ENCODE measurements around the gene DENND1A.

DENND1A gene

GRCh38 chr9:123414936-123415930 is 514.7 kb downstream of the DENND1A start:
- no peak for DNase-seq (ENCODE audit: low spot score)
- no peak for TF ChIP-seq CTCF (IDR thresholded peaks at IDR 0.05)
- no peak overlapping the region for H3K4me3 ChIP-seq
- H3K27ac ChIP-seq = no peak overlapping the region

GRCh38 chr9:123414204-123414603 is 515.7 kb downstream of the DENND1A start:
- Histone ChIP-seq H3K27ac (no peak overlapping the region), H3K4me3 (no peak overlapping the region)
- DNase-seq (ENCODE audit: low spot score) = no peak
- TF ChIP-seq CTCF (IDR thresholded peaks at IDR 0.05) = no peak

- TF ChIP-seq CTCF (IDR thresholded peaks at IDR 0.05) = no peak
- Histone ChIP-seq H3K4me3 (no peak overlapping the region), H3K27ac (no peak overlapping the region)
- no peak for DNase-seq (ENCODE audit: low spot score)
Observed at GRCh38 chr9:123412171-123412820, 517.6 kb downstream of the DENND1A start.

DNA sequence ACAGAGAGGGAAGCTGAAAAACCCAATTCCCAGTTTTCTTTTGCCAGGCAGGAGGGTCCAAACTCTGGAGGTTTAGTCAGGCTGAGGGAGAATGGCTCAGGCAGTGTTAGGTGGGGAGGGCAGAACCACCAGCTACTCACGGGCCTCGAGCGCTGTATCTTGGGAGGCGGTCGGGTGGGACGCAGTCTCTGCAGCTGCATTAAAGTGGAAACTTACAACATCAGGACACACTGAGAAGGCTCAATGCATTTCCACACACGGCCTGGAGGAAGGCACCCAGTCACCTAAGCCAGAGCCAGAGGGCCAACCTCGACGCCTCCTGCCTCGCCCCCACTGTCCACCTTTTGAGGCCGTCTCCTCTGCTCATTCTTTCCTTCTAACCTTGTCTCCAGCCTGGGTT is 518.3 kb downstream of the DENND1A start:
- Histone ChIP-seq H3K27ac (no peak overlapping the region), H3K4me3 (no peak overlapping the region)
- no peak for DNase-seq (ENCODE audit: low spot score)
- no peak for TF ChIP-seq CTCF (IDR thresholded peaks at IDR 0.05)

DNA sequence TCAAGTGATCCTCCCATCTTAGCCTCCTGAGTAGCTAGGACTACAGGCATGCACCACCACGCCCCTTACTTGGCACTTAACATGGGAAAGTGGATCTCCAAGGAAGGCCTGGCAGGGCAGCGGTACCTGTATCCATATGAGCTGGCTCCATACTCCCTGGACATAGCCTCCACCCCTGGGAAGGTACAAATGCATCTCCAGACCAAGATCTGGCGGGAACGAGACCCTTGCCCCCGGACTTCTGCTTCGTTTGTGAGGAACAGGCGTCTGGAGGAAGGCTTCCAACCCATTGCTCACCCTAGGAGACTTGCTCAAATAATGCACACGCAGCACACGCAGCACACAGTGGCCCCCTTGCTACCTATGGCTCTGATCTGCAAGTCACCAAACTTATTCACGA is 518.7 kb downstream of the DENND1A start:
- no peak for DNase-seq (ENCODE audit: low spot score)
- Histone ChIP-seq H3K27ac (no peak overlapping the region), H3K4me3 (no peak overlapping the region)
- TF ChIP-seq CTCF (IDR thresholded peaks at IDR 0.05) = no peak

- Histone ChIP-seq H3K27ac (no peak overlapping the region), H3K4me3 (no peak overlapping the region)
- TF ChIP-seq CTCF (IDR thresholded peaks at IDR 0.05) = no peak
- DNase-seq (ENCODE audit: low spot score) = no peak
Observed at GRCh38 chr9:123410281-123410910, 519.5 kb downstream of the DENND1A start.

Measured in coronary artery (tissue), 2 donors.